GM21390 (cell line): ENCODE data around the gene NPAS1.
"Not testable (repeated sequence)": the region's sequence is repeated elsewhere in the genome, so short reads cannot be mapped to it uniquely, and the experiment has no call there.

ENCODE experiments used
- ATAC-seq: cut with Tn5 transposase; IDR thresholded peaks from one replicate; pipeline ENCODE4 v1.9.1; 2021; ENCODE audit not compliant: unreplicated experiment

Gene NPAS1

DNA sequence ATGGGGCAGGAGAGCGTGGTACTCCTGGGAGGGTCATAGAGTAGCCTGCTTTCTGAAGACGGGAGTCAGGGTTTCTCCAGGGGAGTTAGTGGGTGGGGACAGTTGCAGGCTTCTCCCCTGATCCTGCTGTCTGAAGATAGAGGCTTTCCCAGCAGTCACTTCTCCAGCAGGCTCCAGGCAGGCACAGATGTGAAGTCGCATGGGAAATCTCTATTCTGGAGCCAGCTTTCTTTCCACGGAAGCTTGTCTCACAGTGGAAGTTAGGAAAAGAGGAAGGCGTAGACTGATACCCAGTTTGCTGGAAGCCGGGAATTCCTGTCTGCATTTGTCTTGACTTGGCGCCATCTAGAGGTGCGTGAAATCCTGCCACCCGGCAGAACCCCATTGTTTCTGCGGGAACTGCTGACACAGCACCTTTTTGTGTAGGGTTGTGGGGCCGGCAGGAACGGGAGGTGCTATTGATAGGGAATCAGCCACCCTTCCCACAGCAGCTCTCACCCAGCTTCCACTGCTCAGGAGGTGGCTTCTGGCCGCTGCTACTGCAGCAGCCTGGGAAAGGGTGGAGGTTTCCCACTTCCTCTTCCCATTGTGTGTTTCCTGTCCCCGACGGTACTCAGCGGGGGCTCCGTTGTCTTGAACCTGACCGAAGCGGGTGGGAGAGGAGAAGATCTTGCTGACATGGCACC is 28.5 kb upstream of the NPAS1 start:
- no peak for ATAC-seq

DNA sequence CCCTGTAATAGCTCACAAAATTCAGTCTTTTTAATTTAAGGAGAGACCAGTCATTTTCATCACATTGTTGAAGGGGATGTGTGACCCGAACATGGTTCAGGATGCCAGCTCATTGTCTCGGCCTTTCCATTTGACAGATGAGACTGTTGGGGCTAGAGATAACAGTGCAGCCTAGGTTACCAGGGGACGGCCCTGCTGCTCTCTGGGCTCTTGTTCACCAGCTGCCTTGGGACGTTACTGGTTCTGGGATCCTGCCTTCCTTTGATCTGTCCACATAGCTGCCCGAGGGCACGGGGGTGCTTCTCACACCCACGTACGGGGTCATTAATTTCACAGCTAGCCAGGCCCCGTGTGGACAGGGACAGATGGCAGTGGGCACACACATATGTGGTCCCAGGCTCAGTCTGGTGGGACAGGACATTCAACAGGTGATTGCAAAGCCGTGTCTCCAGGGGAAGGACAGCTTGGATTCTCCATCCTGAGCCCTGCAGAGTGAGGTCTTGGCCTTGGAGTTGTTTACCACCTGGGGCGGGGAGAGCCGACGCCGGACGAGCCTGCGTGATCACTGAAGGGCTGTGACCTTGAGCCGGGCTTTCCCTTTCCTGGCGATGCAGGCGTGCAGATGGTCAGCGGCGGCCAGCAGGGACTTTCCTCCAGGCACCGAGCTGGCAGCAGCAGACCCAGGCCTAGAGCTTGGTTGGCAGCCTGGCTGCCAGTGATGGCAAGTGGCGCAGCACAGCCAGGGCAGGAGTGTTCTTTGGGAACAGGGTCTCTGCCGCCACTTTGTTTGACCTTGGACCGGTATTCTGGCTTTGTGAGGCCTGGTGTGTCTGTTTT is 26.7 kb upstream of the NPAS1 start:
- ATAC-seq = no peak

DNA sequence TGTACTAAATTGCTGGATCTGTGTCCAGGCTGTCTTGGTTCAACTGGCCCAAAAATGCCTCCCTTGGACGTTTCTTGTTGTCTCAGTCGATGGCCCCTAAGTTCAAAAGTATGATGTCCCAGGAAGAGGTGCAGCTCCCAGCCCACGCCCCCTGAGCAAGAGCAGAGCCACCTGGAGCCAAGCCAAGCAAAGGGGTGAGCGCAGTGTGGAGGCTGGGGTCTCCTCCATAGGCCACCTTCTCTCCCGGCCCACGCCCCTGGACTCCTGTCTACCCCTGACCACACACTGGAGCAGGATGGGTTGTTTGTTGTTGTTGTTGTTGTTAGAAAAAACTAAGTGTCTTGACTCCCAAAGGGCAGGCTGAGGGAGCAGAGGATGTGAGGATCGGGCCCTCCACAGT is 26.0 kb upstream of the NPAS1 start:
- no peak for ATAC-seq

DNA sequence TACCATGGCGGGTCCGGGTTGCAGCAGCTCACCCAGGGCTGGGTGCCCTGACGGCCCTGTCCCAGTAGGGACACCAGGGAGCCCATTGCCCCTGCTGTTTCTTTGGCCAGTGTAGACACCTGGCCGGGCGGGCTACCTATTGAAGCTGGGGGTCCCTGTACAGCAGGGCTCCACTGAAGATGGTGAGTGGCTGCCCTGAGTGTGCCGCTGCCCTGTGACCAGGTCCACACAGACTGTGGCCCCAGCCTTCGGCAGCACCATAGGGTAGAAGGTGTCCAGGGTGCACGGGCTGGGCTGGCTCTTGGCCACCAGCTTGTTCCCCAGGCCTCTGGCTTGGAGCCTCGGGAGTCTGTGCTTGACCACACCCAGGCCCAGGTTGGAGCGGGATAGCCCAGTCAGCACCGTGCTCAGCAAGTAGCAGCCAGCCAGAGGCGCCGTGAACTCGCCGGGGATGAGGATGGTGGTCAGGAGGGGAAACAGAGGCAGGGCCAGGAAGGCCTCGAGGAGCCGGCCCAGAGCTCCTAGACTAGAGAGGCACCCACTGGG is 25.4 kb upstream of the NPAS1 start:
- ATAC-seq = no peak

DNA sequence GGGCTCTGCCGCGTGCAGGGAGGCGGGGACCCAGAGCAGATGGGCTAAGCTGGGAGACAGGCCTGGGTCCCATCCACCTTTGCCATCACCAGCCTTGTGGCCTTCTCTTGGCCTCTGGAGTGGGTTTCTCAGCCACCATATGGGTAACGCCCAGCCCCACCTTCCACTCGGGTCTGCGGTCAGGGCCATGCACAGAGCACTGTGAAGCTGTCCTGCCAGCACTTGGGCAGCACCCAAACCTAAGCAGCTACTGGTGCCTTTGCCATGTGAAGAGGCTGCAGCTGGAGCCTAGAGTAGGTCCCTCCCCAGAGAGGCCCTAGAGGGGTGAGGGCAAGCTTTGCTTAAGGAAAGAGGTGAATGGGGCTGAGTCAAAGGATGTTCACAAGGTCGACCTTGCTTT is 24.1 kb upstream of the NPAS1 start:
- no peak for ATAC-seq

DNA sequence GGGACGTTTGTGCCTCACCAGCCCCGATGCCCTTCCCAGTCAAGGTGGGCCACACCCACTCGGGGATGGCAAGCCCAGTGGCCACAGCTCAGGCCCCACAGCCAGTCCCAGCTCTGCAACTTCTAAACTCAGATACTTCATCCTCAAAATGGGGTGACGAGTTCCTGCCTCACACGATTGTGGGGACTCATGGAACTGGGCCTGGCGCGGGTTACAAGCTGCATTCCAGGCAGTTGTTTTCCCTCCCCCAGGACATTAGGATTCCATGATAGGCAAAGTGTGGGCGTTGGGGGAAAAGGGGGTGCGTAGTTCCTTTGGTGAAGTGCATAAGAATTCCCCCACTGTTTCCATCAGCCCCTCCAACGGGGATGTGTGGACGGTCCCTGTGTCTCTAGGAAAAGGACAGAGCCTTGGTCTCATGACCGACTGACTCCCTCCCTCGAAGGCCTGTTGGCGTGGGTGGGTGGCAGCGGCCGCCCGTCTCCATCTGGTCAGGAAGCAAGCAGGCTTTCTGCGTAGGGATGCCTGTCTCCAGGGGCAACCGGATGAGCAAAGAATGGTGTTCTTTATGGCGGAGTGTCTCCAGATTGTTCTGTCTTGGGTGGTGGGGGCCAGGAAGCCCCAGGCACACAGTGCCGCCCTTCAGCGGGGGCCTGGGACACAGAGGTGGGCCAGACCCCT is 21.1 kb upstream of the NPAS1 start:
- ATAC-seq = no peak

DNA sequence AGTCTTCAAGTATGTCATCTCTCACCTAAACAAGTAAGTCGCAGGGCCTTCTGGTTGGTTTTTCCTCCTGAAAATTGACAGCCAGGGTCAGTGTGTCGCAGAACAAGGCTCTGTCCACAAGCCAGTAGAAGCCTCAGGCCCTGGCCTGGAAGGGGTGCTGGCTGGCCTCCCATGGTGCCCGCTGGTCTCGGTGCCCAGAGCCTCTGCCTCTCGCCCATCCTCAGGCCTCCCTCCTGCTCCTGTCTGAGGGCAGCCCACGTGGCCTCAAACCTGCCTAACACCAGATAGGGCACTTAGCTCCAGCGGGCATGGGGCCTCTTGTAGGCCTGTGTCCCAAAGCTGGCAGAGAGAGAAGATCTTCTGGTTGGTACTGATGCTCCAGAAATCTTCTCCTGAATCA is 20.3 kb upstream of the NPAS1 start:
- ATAC-seq = no peak

DNA sequence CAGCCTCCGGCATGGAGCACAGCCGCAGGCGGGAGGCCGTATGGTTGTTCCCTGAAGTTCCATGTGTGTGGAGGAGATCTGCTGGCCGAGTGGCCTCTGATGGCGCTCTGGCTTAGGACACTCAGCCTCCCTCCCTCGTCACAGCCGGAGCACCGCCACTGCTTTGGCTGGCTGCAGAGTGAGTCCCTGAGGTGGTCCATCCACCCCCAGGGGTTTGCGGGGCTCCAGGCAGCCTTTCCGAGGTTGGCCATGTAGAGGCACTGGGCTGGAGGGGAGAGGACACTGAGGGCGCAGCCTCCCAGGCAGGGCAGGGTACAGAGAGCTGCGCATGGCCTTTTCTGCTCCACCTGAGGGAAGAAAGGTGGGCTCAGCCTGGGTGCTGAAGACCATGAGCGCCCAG is 19.8 kb upstream of the NPAS1 start:
- ATAC-seq = no peak

DNA sequence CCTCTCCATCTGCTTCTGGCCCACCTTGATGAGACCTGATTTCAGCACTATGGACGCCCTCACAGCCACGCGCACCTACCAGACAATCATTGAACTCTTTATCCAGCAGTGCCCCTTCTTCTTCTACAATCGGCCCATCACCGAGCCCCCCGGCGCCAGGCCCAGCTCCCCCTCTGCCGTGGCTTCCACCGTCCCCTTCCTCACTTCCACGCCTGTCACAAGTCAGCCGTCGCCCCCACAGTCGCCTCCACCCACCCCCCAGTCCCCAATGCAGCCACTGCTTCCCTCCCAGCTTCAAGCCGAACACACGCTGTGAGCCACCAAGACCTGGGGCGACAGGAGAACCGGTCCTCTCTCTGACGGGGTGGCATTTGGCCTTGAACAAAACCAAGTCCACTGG is 19.3 kb upstream of the NPAS1 start:
- ATAC-seq = no peak

DNA sequence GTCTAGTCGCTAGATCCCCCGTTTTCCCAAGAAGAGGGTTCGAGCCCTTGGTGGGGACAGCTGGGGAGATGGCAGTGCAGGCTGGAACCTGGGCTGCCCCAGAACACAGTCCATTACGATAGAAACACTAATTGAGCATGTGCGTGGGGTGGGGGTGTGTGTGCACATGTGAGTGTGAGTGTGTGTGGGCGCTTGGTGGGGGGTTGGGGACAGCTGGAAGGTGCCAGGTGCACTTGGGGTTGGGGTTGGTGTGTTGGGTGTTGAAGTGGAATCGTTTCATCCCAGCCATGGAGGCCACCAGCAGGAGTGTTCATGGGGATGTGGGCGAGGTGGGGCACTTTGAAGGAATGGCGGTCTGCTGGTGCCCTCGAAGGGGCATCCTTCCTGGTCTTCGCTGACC is 18.1 kb upstream of the NPAS1 start:
- ATAC-seq = no peak

DNA sequence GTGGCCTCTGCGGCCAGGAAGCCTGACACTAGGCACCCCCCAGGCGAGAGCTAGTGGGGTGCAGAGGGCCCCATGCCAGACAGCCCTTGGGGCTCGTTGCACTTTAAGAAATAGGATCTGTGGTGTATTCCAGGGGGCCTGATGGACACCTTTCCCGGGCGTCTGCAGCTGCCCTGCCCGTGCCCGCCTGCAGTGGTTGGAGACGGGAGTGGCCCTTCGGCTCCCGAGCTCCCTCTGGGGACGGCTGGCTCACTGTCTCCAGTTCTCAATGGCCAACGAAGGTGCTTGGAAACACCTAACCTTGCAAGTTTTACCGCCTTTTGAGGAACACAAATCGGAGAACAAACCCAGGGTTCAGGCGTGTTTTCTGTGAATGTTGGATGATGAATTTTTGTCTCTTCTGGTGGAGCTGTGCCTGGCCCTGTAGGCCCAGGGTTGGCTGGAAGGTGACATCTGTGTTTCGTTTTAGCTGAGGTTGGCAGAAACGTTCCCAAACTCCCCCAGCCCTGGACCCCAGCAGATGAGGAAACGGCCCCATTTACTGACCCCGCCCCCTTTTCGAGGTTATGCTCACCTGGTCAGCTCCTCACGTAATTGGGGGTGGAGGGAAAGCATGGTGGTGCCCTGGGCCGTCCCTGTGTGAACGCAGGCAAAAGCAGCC is 17.4 kb upstream of the NPAS1 start:
- no peak for ATAC-seq

DNA sequence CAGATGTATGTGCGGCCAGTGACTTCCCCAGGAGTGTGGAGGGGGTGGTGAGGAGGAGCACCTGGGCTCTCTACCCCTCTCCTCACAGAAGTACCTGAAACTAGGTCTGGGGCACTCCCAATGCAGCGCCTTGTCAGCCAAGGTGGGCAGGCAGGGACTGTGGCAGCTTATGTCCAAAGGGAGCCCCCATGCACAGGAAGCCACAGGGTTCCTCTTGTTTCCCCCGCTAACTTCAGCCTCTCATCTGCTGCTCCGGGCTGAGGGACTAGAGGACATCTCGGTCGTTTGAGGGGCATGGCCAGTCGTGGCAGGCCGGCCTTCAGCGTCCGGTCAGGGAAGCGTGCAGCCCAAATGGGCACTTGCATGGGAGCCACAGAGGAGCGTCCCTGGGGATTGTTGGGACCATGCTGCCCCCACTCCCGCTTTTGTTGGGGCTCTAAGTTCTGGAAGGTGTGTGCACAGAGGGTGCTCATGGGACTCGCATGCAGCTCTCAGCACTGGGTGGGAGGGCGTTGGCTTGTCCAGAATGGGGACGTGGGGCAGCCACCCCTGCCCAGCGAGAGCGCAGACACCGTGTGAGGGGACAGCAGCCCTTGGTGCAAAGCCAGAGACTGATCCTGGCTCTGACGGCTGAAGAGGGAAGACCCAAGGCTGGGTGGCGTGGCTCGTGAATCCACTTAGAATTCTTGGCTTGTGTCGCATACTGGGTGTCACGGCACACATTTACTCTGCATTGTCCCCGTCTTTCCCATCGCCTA is 16.6 kb upstream of the NPAS1 start:
- ATAC-seq = no peak

DNA sequence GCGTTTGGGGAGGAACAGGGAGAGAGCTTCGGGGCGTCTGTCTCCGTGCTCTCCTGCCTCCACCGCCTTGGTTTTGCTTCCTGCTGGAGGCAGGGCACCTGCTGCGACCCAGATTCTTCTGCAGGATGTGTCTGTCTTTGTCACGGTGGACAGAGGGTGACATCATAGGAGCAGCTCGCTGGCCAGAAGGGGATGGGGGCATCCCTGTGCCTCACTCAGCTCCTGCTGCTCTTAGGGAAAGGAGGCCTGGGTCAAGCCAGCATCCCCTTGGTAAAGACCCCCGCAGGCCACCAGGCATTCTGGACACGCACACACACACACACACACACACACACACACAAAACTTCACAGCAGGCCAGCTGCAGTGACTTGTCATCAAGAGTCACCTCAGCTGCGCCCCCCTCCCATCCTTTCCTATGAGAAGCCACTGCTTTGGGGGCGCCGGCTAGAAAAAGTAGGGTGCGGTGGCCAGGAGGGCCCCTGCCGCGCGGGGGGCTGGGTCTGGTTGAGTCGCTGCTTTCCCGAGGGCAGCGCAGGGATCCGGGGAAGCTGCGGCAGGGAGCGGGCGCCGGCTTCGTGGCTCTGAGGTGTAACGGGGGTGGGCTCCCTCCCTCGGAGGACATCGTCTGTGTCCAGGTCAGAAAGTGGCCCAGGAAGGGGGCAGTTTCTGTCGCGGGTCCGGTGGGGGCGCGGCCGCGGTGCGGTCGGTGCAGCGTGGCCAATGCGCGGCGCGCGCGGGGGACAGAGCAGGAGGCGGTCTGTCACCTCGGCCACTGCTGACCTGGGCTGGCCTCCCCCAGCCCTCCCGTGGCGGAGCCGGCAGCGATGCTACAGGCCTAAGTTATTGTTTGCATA is 15.8 kb upstream of the NPAS1 start:
- no peak for ATAC-seq

DNA sequence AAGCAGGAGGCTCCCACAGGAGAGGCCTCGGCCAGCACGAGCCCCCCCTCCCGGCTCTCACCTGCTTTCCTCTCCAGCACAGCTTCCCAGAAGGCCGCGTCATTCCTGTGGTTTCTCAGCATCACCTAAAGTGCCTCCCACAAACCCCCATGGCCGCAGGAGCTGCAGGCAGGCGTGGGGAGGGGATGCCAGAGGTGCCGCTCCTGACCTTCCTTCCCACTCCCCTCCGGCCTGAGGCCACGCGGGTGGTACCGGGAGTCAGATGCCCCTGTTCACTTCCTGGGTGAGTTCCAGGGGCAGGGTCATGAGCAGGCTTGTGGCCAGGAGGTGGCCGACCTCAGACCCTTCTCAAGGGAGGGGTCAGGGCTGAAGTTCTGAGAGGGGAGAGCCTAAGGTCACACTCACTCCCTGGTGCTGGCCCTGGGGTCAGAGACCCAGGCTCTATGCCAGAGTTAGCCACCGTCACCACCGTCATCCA is 14.4 kb upstream of the NPAS1 start:
- no peak for ATAC-seq

DNA sequence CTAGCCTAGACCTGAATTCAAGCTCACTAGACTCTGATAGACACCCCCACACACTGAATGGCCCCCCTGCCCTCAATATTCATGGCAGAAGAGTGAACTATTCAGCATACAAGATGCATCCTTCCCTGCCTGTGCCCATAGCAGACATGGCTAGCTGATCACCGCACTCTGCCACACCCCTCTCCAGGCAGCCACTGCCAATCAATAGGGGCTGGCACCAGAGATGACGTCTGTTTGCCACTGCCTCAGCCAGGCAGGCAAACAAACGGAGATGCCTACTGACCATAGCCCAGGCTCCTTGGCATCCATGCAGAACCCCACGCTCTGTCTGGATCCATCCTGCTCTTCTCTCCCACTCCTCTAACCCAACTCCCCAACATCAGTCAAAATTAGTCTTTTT is 13.8 kb upstream of the NPAS1 start:
- ATAC-seq = no peak

DNA sequence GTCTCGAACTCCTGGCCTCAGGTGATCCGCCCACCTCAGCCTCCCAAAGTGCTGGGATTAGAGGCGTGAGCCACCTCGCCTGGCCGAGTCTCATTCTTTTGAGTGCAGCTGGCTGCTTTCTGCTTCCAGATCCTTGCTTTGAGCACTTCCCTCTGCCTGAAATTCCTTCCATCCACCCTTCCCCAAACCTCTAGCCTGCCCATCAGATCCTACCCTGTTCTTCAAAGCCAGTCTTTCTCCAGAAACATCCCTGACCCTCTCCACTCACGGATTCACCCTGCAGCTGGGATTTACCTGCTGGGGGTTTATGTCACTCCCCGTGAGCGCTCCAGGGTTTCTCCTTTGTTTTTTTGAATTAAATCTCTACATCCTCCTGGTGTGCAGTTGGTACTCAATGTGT is 13.1 kb upstream of the NPAS1 start:
- ATAC-seq = no peak

DNA sequence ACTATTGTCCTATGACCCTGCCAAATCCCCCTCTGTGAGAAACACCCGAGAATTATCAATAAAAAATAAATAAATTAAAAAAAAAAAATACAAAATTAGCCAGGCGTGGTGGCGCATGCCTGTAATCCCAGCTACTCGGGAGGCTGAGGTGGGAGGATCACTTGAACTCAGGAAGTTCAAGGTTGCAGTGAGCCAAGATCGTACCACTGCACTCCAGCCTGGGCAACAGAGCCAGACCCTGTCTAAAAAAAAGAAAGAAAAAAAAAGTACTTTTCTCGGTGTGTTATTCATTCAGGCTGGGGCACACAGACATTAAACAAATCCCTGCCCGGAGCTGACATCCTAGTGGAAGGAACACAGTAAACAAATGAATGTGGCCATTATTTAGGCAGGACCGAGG is 9.1 kb upstream of the NPAS1 start:
- ATAC-seq = not testable (repeated sequence)

DNA sequence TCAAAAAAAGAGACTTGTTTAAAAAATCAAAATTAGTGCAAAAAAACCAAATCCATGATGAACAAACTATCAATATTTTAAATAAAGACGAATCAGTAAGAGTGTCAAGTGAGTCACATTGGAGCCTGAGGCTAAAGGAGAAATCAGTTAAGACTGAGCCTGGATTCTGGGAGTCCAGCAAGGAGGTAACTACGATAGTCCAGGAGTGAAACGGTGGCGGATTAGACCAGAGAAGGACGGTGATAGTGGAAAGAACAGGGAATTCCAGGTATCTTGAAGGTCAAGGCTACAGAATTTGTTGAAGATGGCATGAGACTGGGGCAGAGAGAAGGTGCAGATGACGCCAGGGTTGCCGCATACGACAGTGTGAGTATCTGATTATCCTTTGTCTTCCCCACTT is 7.0 kb upstream of the NPAS1 start:
- no peak for ATAC-seq

DNA sequence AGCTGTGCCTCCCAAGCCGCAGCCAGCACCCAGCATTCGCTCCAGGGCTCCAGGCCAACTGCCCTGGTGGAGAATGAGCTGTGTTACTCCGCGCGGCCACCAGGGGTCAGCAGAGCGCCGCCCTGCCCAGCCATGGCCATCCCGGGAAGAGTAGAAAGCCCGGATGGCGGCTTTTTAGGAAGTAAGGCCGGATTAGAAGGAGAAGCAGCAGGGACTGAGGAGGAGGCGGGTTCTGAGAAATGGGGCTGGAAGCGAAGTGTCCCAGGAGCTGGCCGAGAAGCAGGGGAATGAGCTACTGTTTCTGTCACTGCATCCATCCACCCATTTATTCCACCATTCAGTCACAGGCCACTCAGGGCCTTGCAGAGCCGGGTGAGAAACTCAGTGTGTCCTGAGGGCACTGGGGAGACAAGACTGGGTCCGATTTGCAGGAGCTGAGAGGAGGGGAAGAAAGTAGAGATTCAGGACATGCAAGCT is 6.6 kb upstream of the NPAS1 start:
- ATAC-seq = no peak
